ENCODE measurements around the gene FAM117B. TPM values are rescaled to one million over a fixed set of nuclear protein-coding genes. Genes with fewer than 3 reads are reported as not detected.

Gene FAM117B
- polyA plus RNA-seq, 2 of the 4 experiments (the other 2 are of a cell fraction) = 3.6 TPM

DNA sequence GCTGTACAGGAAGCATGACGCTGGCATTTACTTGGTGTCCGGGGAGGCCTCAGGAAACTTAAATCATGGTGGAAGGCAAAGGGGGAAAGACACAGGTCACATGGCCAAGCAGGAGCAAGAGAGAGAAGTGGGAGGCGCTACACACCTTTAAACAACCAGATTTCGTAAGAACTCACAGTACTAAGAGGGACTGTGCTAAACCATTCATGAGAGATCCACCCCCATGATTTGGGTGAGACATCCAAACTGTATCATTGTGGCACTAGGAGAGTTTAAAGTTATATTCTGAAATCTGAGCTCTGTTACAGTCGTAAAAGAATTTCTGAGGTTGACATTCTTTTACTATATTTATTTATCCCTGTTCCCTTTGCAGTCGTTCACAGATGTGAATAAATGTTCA lies 120.2 kb downstream of the FAM117B start:
- Histone ChIP-seq H3K4me3 (no peak overlapping the region), H3K27ac (no peak overlapping the region), H3K4me2 (no peak overlapping the region), H3K4me1 (peaks cover 9% of the 10 kb centered on the region; the same call in 2 of the 3 replicates), H3K9me3 (no peaks in the 10 kb centered on the region)
- DNase-seq (ENCODE audit: low read depth in 1 of 2, low spot score in 1 of 2) (no peak), FAIRE-seq (no peak), ATAC-seq (no peak)
- WGBS (ENCODE audit: missing lambda C conversion rate) = 76% methylated on average over 6 of the region's 6 CpGs
- TF ChIP-seq, protein P1, sequence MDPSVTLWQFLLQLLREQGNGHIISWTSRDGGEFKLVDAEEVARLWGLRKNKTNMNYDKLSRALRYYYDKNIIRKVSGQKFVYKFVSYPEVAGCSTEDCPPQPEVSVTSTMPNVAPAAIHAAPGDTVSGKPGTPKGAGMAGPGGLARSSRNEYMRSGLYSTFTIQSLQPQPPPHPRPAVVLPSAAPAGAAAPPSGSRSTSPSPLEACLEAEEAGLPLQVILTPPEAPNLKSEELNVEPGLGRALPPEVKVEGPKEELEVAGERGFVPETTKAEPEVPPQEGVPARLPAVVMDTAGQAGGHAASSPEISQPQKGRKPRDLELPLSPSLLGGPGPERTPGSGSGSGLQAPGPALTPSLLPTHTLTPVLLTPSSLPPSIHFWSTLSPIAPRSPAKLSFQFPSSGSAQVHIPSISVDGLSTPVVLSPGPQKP (IDR thresholded peaks at IDR 0.05; ENCODE audit: low read depth, low read length) = no peak
- no peak for TF ChIP-seq USF2 (IDR thresholded peaks at IDR 0.05)
- TF ChIP-seq FOSB (CRISPR knock-in tag; IDR thresholded peaks at IDR 0.05) = no peak
- no peak for TF ChIP-seq CBX2 (IDR thresholded peaks at IDR 0.05; ENCODE audit: borderline replicate concordance, low read depth)
- TF ChIP-seq KDM5A (IDR thresholded peaks at IDR 0.05) = no peak
- no peak for TF ChIP-seq POLR2A (IDR thresholded peaks at IDR 0.05; ENCODE audit: low read length)
- CTCF ChIA-PET = interaction anchor here (0.7 kb wide), 1 partner anchor 895 kb away, joined by 3 read pairs; no protein-coding TSS in a partner anchor
- POLR2A ChIA-PET = no interaction called here

DNA sequence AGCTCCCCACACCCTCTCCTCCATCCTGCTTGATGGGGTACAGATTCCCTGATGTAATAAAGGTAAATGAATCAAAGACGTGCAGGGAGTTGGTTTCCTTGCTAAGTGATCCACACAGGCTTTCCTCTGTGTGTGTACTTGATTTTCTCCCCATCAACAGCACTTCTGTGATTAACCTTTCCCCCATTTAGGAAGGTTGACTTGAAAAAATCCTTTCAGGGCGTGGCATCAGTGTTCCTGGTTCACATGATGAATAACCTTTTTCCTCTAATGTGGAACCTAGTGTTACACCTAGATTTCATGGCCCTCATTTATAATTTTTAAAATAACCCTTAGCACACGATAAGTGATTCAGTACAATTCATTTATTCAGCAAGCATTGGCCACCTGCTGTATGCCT lies 121.8 kb downstream of the FAM117B start:
- Histone ChIP-seq H3K4me2 (no peak overlapping the region), H3K4me3 (no peak overlapping the region), H3K27ac (no peak overlapping the region), H3K9me3 (no peaks in the 10 kb centered on the region), H3K4me1 (no peaks in the 10 kb centered on the region)
- ATAC-seq (no peak), FAIRE-seq (no peak), DNase-seq (ENCODE audit: low read depth in 1 of 2, low spot score in 1 of 2) (no peak)
- 78% methylated on average over 3 of the region's 3 CpGs for WGBS (ENCODE audit: missing lambda C conversion rate)
- ChIA-PET CTCF (interaction anchor here (0.6 kb wide), 1 partner anchor 435 kb away, joined by 3 read pairs; no protein-coding TSS in a partner anchor), POLR2A (no interaction called here)
- TF ChIP-seq ZC3H11A (IDR thresholded peaks at IDR 0.05) (no peak), ZFP36 (IDR thresholded peaks at IDR 0.05; ENCODE audit: borderline replicate concordance, partially characterized antibody) (no peak), RARB (CRISPR knock-in tag; IDR thresholded peaks at IDR 0.05) (no peak), CEBPB (IDR thresholded peaks at IDR 0.05) (no peak), JUN (IDR thresholded peaks at IDR 0.05) (no peak), POLR2A (IDR thresholded peaks at IDR 0.05; ENCODE audit: low read length) (no peak), PHF8 (IDR thresholded peaks at IDR 0.05; ENCODE audit: borderline replicate concordance, low read depth) (no peak), NFE2L2 (conservative IDR thresholded peaks at IDR 0.05; ENCODE audit: low read length) (no peak), EP300 (IDR thresholded peaks at IDR 0.05) (no peak), RNF2 (IDR thresholded peaks at IDR 0.05; ENCODE audit: borderline replicate concordance, low read depth) (no peak), HOXB13 (CRISPR knock-in tag; IDR thresholded peaks at IDR 0.05; ENCODE audit: low read depth) (no peak), MAFK (IDR thresholded peaks at IDR 0.05; ENCODE audit: partially characterized antibody) (no peak), FOSB (CRISPR knock-in tag; IDR thresholded peaks at IDR 0.05) (no peak), CBX2 (IDR thresholded peaks at IDR 0.05; ENCODE audit: borderline replicate concordance, low read depth) (no peak), CHD4 (IDR thresholded peaks at IDR 0.05; ENCODE audit: borderline replicate concordance) (no peak), HOXA7 (CRISPR knock-in tag; IDR thresholded peaks at IDR 0.05) (no peak), KDM1A (IDR thresholded peaks at IDR 0.05; ENCODE audit: low read depth) (no peak), NPAS2 (CRISPR knock-in tag; IDR thresholded peaks at IDR 0.05; ENCODE audit: borderline replicate concordance) (no peak)
- TF ChIP-seq, protein P2, sequence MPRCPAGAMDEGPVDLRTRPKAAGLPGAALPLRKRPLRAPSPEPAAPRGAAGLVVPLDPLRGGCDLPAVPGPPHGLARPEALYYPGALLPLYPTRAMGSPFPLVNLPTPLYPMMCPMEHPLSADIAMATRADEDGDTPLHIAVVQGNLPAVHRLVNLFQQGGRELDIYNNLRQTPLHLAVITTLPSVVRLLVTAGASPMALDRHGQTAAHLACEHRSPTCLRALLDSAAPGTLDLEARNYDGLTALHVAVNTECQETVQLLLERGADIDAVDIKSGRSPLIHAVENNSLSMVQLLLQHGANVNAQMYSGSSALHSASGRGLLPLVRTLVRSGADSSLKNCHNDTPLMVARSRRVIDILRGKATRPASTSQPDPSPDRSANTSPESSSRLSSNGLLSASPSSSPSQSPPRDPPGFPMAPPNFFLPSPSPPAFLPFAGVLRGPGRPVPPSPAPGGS (IDR thresholded peaks at IDR 0.05) = no peak

- POLR2A ChIA-PET = no interaction called here
- H3K4me3 ChIP-seq = no peak overlapping the region
- H3K27ac ChIP-seq = no peak overlapping the region
- H3K9me3 ChIP-seq = no peaks in the 10 kb centered on the region
- no peak for ATAC-seq
- no peak for DNase-seq (ENCODE audit: low read depth in 1 of 2, low spot score in 1 of 2)
- 86% methylated on average over 4 of the region's 5 CpGs for WGBS (ENCODE audit: missing lambda C conversion rate)
- no peak for FAIRE-seq
- H3K4me2 ChIP-seq = no peak overlapping the region
- CTCF ChIA-PET = no interaction called here
- H3K4me1 ChIP-seq = no peaks in the 10 kb centered on the region
- TF ChIP-seq POLR2AphosphoS2 (conservative IDR thresholded peaks at IDR 0.05; ENCODE audit: low read length) = no peak
- TF ChIP-seq CHD4 (IDR thresholded peaks at IDR 0.05; ENCODE audit: borderline replicate concordance) = no peak
- no peak for TF ChIP-seq KDM5A (IDR thresholded peaks at IDR 0.05)
- TF ChIP-seq SREBF2 (IDR thresholded peaks at IDR 0.05) = no peak
- TF ChIP-seq NR3C1 (IDR thresholded peaks at IDR 0.05) = no peak
- TF ChIP-seq MAFK (IDR thresholded peaks at IDR 0.05; ENCODE audit: partially characterized antibody) = no peak
- no peak for TF ChIP-seq USF2 (IDR thresholded peaks at IDR 0.05)
- no peak for TF ChIP-seq HOXB5 (CRISPR knock-in tag; IDR thresholded peaks at IDR 0.05)
- no peak for TF ChIP-seq SMC3 (IDR thresholded peaks at IDR 0.05)
- TF ChIP-seq ZFP36 (IDR thresholded peaks at IDR 0.05; ENCODE audit: borderline replicate concordance, partially characterized antibody) = no peak
- no peak for TF ChIP-seq HDAC2 (IDR thresholded peaks at IDR 0.05)
- TF ChIP-seq EHF (CRISPR knock-in tag; IDR thresholded peaks at IDR 0.05) = no peak
- TF ChIP-seq, protein P3, sequence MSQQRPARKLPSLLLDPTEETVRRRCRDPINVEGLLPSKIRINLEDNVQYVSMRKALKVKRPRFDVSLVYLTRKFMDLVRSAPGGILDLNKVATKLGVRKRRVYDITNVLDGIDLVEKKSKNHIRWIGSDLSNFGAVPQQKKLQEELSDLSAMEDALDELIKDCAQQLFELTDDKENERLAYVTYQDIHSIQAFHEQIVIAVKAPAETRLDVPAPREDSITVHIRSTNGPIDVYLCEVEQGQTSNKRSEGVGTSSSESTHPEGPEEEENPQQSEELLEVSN (IDR thresholded peaks at IDR 0.05; ENCODE audit: borderline replicate concordance, low read depth) = no peak
- TF ChIP-seq, protein P1 (IDR thresholded peaks at IDR 0.05; ENCODE audit: low read depth, low read length) = no peak
- TF ChIP-seq FOSB (CRISPR knock-in tag; IDR thresholded peaks at IDR 0.05) = no peak
Measured at GRCh38 chr2:202757339-202757738, 122.6 kb downstream of the FAM117B start.
